Duodenal mucosa (tissue), 2 donors: Measurements from ENCODE around the gene UBL5.
A peak's percentile ranks its signal among the peaks of the same experiment; 100 is the strongest.
"Not testable (repeated sequence)": the region's sequence is repeated elsewhere in the genome, so short reads cannot be mapped to it uniquely, and the experiment has no call there.

ENCODE experiments used
- H3K27ac ChIP-seq: one replicate; pipeline ENCODE4 v1.7.0; 2013; ENCODE audit warnings: low read depth, low read length
- H3K27me3 ChIP-seq, 2 donors: one replicate each; pipeline ENCODE4 v1.7.0; 2013; ENCODE audit warnings: low read length in 2 of 2, control low read depth in 1 of 2; ENCODE audit not compliant: insufficient read depth in 2 of 2, control insufficient read depth in 1 of 2
- H3K36me3 ChIP-seq, 2 donors: one replicate each; pipeline ENCODE4 v1.7.0; 2013; ENCODE audit warnings: low read length in 2 of 2, control low read depth in 1 of 2; ENCODE audit not compliant: insufficient read depth in 2 of 2, control insufficient read depth in 1 of 2
- H3K4me1 ChIP-seq, 2 donors: one replicate each; pipeline ENCODE4 v1.7.0; 2013; ENCODE audit warnings: low read length in 2 of 2, control low read depth in 1 of 2; ENCODE audit not compliant: insufficient read depth in 2 of 2, control insufficient read depth in 1 of 2
- H3K4me3 ChIP-seq, 2 donors: one replicate each; pipeline ENCODE4 v1.7.0; 2013; ENCODE audit warnings: low read length in 2 of 2, low read depth in 1 of 2
- H3K9ac ChIP-seq, 2 donors: one replicate each; pipeline ENCODE4 v1.7.0; 2013; ENCODE audit warnings: low read length in 2 of 2, low read depth in 1 of 2
- H3K9me3 ChIP-seq, 2 donors: one replicate each; pipeline ENCODE4 v1.7.0; 2013; ENCODE audit warnings: low read length in 2 of 2, control low read depth in 1 of 2; ENCODE audit not compliant: control insufficient read depth in 1 of 2

Gene UBL5

DNA sequence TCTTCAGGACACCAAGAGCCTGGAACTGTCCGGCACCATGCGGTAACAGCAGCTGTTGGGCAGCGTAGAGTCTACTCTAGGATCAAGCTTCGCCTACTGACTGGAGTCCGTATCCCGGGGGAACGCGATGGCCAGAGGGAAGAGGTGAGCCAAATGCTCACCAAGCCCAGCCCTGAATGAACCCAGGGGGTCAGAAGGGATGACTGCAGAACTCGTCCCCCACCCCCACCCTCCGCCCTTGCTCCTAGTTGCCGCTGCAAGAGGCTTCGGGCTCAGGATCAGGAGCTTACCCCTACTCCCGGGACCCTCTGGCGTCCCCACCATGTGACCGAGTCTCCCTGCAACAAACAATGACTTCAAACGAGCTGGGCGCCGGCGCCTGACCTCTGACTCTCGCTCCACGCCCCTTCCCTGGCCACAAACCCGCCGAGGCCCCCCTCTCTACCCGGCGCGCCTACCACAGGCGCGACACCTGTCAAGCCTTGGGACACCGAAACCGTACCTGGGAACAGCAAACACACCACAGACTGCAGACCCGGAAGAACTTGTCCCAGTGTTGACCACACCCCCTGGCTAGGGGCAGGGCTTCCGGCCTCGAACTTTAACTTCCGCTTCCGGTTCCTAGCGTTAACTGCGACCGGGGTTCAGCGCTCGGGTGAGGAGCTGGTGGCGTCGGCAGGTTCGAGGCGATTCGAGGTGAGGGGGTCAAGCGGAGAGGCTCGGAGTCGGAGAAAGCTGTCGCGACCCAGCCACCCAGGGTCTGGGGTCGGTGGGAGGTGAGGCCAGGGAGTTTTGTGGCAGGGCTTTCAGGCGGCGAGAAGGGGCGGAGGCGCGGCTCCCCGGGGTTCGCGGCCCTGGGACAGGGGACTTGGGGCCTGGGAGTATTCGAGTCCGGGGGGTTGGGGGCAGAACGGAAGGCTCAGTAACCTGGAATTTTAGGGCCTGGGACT lies at the start of gene UBL5:
UBL5 (plus strand) TSS at position 630 of the 950 bp plus-strand sequence. CDS start 420 bp downstream, outside the sequence.
- Histone ChIP-seq H3K4me3 (peak within 1 kb of the TSS; percentile 93 to 97), H3K27ac (peak within 1 kb of the TSS; percentile 88), H3K9me3 (no peaks in the 10 kb centered on the region), H3K4me1 (peaks cover 7 to 18% of the 10 kb centered on the region in 2 donors), H3K9ac (peak within 1 kb of the TSS; percentile 90 to 92), H3K27me3 (no peaks in the 10 kb centered on the region), H3K36me3 (peaks cover 0 to 11% of the 10 kb centered on the region in 2 donors)

DNA sequence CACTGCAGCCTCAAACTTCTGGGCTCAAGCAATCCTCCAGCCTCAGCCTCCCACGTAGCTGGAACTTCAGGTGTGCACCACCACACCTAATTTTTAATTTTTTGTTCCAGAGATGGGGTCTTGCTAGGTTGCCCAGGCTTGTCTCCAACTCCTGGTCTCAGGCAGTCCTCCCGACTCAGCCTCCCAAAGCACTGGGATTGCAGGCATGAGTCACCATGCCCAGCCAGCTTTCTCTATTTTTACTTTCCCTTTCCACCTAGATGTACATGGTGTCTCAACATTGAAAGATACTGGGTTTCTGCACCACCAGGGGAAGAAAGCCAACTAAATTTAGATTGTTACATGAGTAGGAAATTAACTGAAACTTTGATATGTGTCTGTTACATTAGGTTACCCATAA lies 45.4 kb upstream of the UBL5 start:
- no peaks in the 10 kb centered on the region for H3K4me1 ChIP-seq
- no peaks in the 10 kb centered on the region for H3K9me3 ChIP-seq
- H3K27ac ChIP-seq, result no peak overlapping the region
- no peaks in the 10 kb centered on the region for H3K36me3 ChIP-seq
- H3K4me3 ChIP-seq, result no peak overlapping the region
- no peaks in the 10 kb centered on the region for H3K27me3 ChIP-seq
- no peak overlapping the region for H3K9ac ChIP-seq

DNA sequence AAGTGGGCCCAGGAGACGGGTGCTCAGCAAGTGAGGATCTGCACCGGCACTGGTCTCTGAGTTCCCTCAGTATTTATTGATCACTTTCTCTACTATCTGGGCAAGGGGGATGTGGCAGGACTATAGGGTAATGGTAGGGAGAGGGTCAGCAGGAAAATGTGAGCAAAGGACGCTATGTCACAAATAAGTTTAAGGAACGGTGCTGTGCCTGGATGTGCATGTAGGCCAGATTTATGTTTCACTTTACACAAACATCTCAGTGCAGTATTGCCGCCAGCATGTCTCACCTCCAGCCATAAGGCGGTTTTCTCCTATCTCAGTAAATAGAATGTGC lies 43.6 kb upstream of the UBL5 start:
- not testable (repeated sequence) for H3K27me3 ChIP-seq, H3K9ac ChIP-seq, H3K36me3 ChIP-seq, H3K27ac ChIP-seq, H3K9me3 ChIP-seq, H3K4me1 ChIP-seq, H3K4me3 ChIP-seq

DNA sequence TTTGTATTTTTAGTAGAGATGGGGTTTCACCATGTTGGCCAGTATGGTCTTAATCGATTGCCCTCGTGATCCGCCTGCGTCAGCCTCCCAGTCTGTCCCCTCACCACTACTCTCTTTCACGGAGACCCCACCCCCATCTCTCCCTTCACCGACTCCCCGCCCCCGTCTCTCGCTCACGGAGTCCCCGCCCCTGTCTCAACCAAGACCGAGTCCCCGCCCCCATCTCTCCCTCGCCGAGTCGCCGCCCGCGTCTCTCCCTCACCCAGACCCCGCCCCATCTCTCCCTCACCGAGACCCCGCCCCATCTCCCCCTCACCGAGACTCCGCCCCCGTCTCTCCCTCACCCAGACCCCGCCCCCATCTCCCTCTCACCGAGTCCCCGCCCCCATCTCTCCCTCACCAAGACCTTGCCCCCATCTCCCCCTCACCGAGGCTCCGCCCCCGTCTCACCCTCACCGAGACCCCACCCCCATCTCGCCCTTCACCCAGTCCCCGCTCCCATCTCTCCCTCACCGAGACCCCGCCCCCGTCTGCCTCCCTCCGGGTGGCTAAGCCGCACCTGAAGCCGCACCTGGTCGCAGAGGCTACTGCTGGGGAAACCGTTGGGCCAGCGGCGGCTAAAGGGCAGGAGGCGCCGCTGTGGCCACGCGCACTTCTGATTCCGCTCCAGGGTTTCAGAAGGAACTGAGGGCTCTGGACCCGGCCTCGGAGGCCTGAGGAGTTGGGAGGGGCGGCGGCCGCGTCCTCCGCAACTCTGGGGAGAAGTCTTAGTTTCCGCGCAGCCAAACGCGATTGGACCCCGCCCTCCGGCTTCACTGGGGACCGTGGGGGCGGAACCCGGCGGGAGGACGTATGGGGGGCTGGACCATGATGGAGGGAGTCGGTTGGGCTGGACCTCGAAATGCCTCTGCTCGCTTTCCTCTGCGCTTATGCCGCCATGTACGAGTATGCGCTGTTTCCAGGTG lies 42.1 kb upstream of the UBL5 start:
- Histone ChIP-seq H3K27ac (peak overlapping the region; percentile 98), H3K27me3 (no peaks in the 10 kb centered on the region), H3K36me3 (no peaks in the 10 kb centered on the region)

DNA sequence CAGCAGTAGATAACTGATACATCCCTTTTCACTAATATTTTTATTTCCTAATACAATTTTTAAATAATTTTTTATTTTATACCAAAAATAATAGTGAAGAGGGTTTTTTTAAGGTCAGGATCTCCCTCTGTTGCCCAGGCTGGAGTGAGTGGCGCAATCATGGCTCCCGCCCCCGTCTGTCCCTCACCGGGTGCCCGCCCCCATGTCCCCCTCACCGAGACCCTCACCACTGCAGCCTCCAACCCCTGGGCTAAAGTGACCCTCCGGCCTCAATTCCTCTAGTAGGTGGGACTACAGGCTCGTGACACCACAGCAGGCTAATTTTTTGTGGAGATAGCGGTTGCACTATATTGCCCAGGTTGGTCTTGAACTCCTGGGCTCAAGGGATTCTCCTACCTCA lies 41.4 kb upstream of the UBL5 start:
- Histone ChIP-seq H3K9ac (peak overlapping the region; percentile 74 to 77), H3K27ac (peak overlapping the region; percentile 98), H3K27me3 (no peaks in the 10 kb centered on the region), H3K4me1 (no peaks in the 10 kb centered on the region), H3K4me3 (peak overlapping the region; percentile 74 to 78), H3K36me3 (no peaks in the 10 kb centered on the region), H3K9me3 (no peaks in the 10 kb centered on the region)

More for the DNA sequence above, 42.1 kb upstream of the UBL5 start:
- H3K9ac ChIP-seq, result peak overlapping the region; percentile 74 to 77
- no peaks in the 10 kb centered on the region for H3K9me3 ChIP-seq
- peak overlapping the region; percentile 74 to 78 for H3K4me3 ChIP-seq
- H3K4me1 ChIP-seq, result no peaks in the 10 kb centered on the region

DNA sequence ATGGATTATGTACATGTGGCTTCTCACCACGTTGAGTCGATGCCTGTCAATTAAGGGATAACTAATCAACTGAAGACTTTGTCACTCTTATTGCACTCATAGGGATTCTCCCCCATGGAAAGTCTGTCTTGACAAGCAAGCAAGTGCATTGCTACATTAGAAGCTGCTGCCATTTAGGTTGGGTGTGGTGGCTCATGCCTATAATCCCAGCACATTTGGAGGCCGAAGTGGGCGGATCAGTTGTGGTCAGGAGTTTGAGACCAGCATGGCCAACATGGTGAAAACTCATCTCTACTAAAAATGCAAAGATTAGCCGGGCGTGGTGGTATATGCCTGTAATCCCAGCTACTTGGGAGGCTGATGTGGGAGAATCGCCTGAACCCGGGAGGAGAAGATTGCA lies 40.9 kb upstream of the UBL5 start:
- H3K36me3 ChIP-seq, result no peaks in the 10 kb centered on the region
- no peaks in the 10 kb centered on the region for H3K4me1 ChIP-seq
- H3K9ac ChIP-seq, result no peak overlapping the region
- H3K9me3 ChIP-seq, result no peaks in the 10 kb centered on the region
- peak overlapping the region in 1 of 2 donors; percentile 78 for H3K4me3 ChIP-seq
- H3K27me3 ChIP-seq, result no peaks in the 10 kb centered on the region
- H3K27ac ChIP-seq, result no peak overlapping the region

DNA sequence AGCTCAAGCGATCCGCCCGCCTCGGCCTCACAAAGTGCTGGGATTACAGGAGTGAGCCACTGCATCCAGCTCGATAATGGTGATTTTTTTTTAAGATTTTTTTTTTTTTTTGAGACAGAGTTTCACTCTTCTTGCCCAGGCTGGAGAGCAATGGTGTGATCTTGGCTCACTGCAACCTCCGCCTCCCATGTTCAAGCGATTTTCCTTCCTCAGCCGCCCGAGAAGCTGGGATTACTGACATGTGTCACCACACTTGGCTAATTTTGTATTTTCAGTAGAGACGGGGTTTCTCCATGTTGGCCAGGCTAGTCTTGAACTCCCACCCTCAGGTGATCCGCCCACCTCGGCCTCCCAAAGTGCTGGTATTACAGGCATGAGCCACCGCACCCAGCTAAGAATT lies 39.1 kb upstream of the UBL5 start:
- not testable (repeated sequence) for H3K27ac ChIP-seq, H3K4me1 ChIP-seq, H3K27me3 ChIP-seq, H3K4me3 ChIP-seq, H3K36me3 ChIP-seq, H3K9me3 ChIP-seq, H3K9ac ChIP-seq

DNA sequence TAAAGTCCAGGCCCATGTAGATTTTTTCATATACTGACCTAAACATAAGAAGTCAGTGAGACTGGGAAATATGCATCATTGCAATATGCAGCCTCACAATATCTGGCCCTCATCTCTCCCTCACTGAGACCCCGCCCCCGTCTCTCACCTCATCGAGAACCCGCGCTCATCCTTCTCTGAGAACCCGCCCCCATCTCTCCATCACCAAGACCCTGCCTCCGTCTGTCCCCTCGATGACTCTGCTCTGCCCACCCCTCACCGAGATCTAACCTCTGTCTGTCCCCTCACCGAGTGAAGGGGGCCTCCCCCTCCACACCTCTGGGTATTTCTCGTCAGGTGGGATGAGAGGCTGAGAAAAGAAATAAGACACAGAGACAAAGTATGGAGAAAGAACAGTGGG lies 38.7 kb upstream of the UBL5 start:
- Histone ChIP-seq H3K4me1 (no peaks in the 10 kb centered on the region), H3K27ac (no peak overlapping the region), H3K27me3 (no peaks in the 10 kb centered on the region), H3K4me3 (no peak overlapping the region), H3K9me3 (no peaks in the 10 kb centered on the region), H3K9ac (no peak overlapping the region), H3K36me3 (no peaks in the 10 kb centered on the region)

DNA sequence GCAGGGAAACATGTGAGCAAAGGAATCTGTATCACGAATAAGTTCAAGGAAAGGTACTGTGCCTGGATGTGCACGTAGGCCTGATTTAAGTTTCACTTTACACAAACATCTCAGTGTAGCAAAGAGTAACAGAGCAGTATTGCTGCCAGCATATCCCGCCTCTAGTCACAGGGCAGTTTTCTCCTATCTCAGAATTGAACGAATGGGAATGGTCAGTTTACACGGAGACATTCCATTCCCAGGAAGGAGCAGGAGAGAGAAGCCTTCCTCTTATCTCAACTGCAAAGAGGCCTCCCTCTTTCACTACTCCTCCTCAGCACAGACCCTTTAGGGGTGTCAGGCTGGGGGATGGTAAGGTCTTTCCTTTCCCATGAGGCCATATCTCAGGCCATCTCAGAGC lies 38.1 kb upstream of the UBL5 start:
- not testable (repeated sequence) for H3K36me3 ChIP-seq, H3K27me3 ChIP-seq, H3K4me1 ChIP-seq, H3K9ac ChIP-seq, H3K4me3 ChIP-seq, H3K27ac ChIP-seq, H3K9me3 ChIP-seq

DNA sequence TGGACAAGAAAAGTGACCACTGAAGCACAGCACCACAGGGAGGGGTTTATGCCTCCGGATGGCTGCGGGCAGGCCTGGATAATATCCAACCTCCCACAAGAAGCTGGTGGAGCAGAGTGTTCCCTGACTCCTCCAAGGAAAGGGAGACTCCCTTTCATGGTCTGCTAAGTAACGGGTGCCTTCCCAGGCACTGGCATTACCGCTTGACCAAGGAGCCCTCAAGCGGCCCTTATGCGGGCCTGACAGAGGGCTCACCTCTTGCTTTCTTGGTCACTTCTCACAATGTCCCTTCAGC lies 36.7 kb upstream of the UBL5 start:
- peak overlapping the region in 1 of 2 donors; percentile 29 for H3K9ac ChIP-seq
- H3K4me1 ChIP-seq, H3K9me3 ChIP-seq, H3K36me3 ChIP-seq, H3K4me3 ChIP-seq, H3K27ac ChIP-seq, H3K27me3 ChIP-seq: not testable (repeated sequence)
